Activated naive CD8-positive, alpha-beta T cell treated with anti-CD3 and anti-CD28 coated beads for 36 hours (primary cell): Measurements from ENCODE around the gene EPHA4. TPM values are rescaled to one million over a fixed set of nuclear protein-coding genes. Genes with fewer than 3 reads are reported as not detected.

Experiments used
- DNase-seq: peaks from one replicate; pipeline ENCODE4 v3.0.0; 2021
- H3K27ac Mint-ChIP-seq: one replicate; pipeline ENCODE4 v1.8.0; 2022; ENCODE audit warnings: mild to moderate bottlenecking, moderate library complexity, mixed read lengths
- H3K27me3 Mint-ChIP-seq: one replicate; pipeline ENCODE4 v1.8.0; 2022; ENCODE audit warnings: mild to moderate bottlenecking, mixed read lengths
- H3K36me3 Mint-ChIP-seq: one replicate; pipeline ENCODE4 v1.8.0; 2021; ENCODE audit warnings: mild to moderate bottlenecking, mixed read lengths
- H3K4me1 Mint-ChIP-seq: one replicate; pipeline ENCODE4 v1.8.0; 2021; ENCODE audit warnings: mixed read lengths
- H3K4me3 Mint-ChIP-seq: one replicate; pipeline ENCODE4 v1.8.0; 2022; ENCODE audit warnings: mild to moderate bottlenecking, moderate library complexity, mixed read lengths
- H3K9me3 Mint-ChIP-seq: one replicate; pipeline ENCODE4 v1.8.0; 2022; ENCODE audit warnings: mixed read lengths
- total RNA-seq, 2 experiments: library from RNA; stranded (reverse); gene quantifications; one replicate each; pipeline ENCODE4 v1.2.3, GENCODE V29; 2021

The EPHA4 gene
- under 1 TPM; 0.20 to 0.47 TPM for total RNA-seq

DNA sequence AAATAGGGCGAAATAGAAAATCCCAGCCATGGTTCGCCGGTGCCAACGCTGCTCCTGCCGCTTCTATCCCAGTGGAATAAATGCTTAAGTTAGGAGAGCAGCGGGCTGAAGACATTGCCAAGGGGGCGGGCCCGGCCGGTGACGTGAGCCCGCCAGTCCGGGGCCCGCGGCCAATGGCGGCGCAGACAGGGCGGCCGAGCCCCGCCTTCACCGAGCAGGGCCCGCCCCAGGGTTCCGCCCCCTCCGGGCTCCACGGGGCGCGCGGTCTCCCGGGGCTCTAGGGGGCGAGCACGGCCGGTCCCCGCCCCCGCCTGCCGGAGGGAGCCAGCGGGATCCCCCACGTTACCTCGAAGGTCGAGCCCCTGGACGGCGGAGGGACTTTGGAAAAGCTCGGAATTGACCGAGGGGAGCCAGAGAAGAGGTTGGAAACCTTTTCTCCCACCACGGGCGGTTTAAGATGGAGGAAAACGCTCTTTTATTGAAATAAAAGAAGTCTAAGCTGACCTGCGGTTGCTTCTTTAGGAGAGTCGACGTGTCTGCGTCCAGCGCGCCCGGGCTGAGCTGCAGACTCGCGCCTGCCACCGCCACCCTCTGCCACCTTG lies at the start of gene EPHA4:
EPHA4 (minus strand) TSS at position 86 of the 602 bp plus-strand sequence; CDS start at position 30, 56 bp downstream.
- Mint-ChIP-seq H3K9me3 (no peaks in the 10 kb centered on the region), H3K4me1 (peaks cover 22% of the 10 kb centered on the region), H3K27ac (no peak within 1 kb of the TSS), H3K36me3 (no peaks in the 10 kb centered on the region), H3K4me3 (peak within 1 kb of the TSS; percentile 77), H3K27me3 (peaks cover 83% of the 10 kb centered on the region)
- DNase-seq, result peak; percentile 85

DNA sequence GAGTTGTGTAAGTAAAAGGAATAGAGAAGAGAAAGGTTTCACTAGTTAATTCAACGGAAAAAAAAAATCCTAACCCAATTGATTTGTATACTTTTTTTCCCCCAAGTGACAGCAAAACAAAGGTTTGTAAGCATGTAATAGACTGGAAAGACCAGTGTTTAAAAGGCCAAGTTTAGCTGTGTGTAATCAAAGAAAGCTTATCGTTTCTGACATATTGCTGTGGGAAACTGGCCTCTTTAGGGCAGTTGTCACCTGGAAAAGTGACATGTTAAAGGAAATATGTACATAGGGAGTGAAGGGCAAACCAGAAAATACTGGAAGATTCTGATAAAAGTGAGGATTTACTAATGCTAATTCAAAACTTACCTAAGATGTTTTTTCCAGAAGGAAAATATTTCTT lies 45.9 kb upstream of the EPHA4 start:
- Mint-ChIP-seq H3K9me3 (no peaks in the 10 kb centered on the region), H3K4me3 (no peak overlapping the region), H3K27me3 (peaks cover 7% of the 10 kb centered on the region), H3K27ac (no peak overlapping the region), H3K4me1 (no peaks in the 10 kb centered on the region), H3K36me3 (no peaks in the 10 kb centered on the region)
- DNase-seq, result no peak

DNA sequence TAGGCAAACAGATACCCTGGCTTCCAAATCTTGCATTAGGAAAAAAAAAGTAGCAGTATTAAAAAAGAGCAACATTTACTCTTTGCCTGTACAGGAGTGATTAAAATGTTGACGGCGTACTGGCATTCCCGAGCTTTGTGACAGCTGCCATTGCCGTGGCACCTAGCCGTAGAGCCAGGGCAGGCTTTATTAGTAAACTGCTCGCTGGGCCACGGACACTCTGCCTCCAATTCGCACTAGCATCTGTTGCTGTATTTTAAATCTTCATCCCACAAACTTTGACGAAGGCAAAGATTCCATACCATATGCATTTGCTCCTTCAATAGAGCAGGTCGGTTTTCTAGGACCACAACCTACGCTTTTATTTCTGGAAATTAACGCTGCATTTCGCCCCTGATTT lies 44.5 kb upstream of the EPHA4 start:
- Mint-ChIP-seq H3K4me1 (no peaks in the 10 kb centered on the region), H3K36me3 (no peaks in the 10 kb centered on the region), H3K27ac (no peak overlapping the region), H3K9me3 (no peaks in the 10 kb centered on the region), H3K27me3 (peaks cover 10% of the 10 kb centered on the region), H3K4me3 (no peak overlapping the region)
- no peak for DNase-seq

DNA sequence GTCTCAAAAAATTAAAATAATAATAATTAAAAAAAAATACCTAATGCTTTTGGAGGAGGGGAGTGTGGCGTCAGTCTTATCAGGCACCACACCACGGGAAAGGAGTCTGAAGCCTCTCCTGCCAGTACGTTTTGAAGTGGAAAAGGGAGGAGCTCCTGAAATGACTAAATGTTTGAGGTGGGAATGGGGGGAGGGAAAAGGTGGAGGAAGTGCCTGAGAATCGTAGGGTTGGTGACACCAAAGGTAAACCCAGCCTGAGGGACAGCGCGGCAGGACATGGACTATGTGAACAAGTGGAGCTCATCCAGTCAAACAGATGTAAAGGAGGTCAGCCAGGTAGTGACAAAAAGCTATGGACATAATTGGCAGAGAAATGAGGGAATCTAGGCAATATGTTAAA lies 42.2 kb upstream of the EPHA4 start:
- Mint-ChIP-seq H3K4me3 (no peak overlapping the region), H3K9me3 (no peaks in the 10 kb centered on the region), H3K36me3 (no peaks in the 10 kb centered on the region), H3K27ac (no peak overlapping the region), H3K27me3 (peaks cover 8% of the 10 kb centered on the region), H3K4me1 (no peaks in the 10 kb centered on the region)
- DNase-seq, result no peak

DNA sequence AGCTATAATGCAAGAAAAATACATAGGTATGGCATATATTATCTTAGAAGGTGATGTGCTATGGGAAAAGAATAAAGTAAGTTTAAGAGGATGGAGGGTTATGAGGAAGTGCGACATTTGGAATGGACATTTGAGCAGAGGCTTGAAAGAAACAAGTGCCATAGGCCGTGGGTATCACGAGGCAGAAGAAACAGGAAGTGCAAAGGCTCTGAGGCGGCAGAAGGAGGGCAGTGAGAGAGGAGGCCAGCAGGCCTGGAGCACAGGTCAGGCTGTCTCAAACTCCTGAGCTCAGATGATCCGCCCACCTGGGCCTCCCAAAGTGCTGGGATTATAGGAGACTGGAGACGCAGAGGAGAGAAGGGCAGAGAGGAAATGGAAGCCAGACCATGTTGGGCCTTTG lies 40.7 kb upstream of the EPHA4 start:
- Mint-ChIP-seq H3K4me1 (no peaks in the 10 kb centered on the region), H3K27me3 (peaks cover 8% of the 10 kb centered on the region), H3K36me3 (no peaks in the 10 kb centered on the region), H3K4me3 (no peak overlapping the region), H3K9me3 (no peaks in the 10 kb centered on the region), H3K27ac (no peak overlapping the region)
- DNase-seq, result no peak

DNA sequence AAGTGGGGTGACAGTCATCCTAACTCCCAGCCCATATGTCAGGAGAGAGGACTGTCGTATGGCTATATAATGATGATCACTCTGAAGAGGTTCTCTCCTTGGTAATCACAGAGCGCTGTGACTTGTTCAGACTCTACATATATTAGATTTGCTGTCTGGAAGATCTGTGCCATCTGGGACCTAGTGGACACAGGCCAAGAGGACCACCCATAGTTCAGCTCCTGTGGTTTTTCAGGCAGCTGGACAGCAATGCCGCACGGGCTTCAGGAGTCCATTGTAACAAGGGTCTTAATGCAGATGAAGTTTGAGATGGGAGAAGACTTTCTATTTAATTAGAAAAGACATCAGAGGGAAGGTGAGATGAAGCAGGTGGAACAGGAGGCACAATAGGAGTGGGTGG lies 40.1 kb upstream of the EPHA4 start:
- no peaks in the 10 kb centered on the region for H3K4me1 Mint-ChIP-seq
- H3K9me3 Mint-ChIP-seq, result no peaks in the 10 kb centered on the region
- DNase-seq, result no peak
- H3K27me3 Mint-ChIP-seq, result peaks cover 8% of the 10 kb centered on the region
- H3K4me3 Mint-ChIP-seq, result no peak overlapping the region
- no peak overlapping the region for H3K27ac Mint-ChIP-seq
- H3K36me3 Mint-ChIP-seq, result no peaks in the 10 kb centered on the region

DNA sequence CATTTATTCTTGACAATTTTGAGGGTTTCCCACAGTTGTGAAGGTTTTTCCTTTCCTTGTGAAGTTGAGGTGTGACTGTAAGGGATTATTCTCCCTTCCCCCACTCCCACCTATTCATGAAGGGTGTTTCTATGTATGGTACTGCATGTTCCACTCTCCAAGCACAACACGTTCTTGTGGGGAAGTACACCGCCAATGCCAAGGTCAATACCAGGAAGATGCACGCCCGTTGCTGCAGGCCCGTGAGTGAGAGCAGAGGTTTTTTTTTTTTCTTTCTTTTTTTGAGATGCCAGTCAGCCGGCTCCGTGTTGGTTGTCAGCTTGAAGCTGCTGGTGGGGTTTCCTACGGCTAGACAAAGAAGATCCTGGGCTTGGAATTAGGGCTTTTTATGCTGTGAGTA lies 38.6 kb upstream of the EPHA4 start:
- H3K36me3 Mint-ChIP-seq, result no peaks in the 10 kb centered on the region
- no peaks in the 10 kb centered on the region for H3K4me1 Mint-ChIP-seq
- peaks cover 12% of the 10 kb centered on the region for H3K27me3 Mint-ChIP-seq
- no peak overlapping the region for H3K4me3 Mint-ChIP-seq
- H3K9me3 Mint-ChIP-seq, result no peaks in the 10 kb centered on the region
- DNase-seq, result no peak
- H3K27ac Mint-ChIP-seq, result no peak overlapping the region

DNA sequence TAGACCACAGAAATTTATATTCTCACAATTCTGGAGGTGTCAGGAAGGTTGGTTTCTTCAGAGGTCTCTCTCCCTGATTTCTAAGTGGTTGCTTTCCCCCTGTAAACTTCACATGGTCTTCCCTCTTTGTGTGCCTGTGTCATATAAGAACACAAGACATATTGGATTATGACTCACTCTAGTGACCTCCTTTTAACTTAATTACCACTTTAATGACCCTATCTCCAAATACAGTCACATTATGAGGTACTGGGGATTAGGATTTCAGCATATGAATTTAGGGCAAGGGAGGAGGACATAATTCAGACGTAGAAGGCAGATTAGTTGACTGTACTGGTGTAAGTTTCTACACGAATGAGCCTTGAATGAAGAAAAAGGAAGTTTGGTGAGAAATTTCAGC lies 38.2 kb upstream of the EPHA4 start:
- Mint-ChIP-seq H3K4me1 (no peaks in the 10 kb centered on the region), H3K27me3 (peaks cover 12% of the 10 kb centered on the region), H3K36me3 (no peaks in the 10 kb centered on the region), H3K9me3 (no peaks in the 10 kb centered on the region), H3K27ac (no peak overlapping the region), H3K4me3 (no peak overlapping the region)
- no peak for DNase-seq

DNA sequence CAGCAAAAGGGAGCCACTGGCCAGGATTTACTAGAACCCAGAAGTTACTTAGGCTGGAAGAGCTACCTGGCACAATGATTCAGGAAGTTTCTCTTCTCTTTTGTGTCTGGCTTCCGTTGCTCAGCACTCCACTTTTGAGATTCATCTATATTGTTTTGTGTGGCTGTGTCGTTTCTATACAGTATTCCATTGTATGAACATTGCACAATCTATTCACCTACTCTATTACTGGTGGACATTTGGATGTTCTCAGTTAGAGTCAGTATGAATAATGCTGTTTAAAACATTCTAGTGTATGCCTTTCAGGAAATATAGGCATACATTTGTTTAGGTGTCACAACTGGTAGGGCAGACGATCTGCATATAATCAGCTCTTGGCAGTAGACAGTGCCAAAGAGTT lies 36.3 kb upstream of the EPHA4 start:
- no peaks in the 10 kb centered on the region for H3K4me1 Mint-ChIP-seq
- peaks cover 13% of the 10 kb centered on the region for H3K27me3 Mint-ChIP-seq
- no peak overlapping the region for H3K4me3 Mint-ChIP-seq
- no peak for DNase-seq
- H3K9me3 Mint-ChIP-seq, result no peaks in the 10 kb centered on the region
- H3K36me3 Mint-ChIP-seq, result no peaks in the 10 kb centered on the region
- no peak overlapping the region for H3K27ac Mint-ChIP-seq

DNA sequence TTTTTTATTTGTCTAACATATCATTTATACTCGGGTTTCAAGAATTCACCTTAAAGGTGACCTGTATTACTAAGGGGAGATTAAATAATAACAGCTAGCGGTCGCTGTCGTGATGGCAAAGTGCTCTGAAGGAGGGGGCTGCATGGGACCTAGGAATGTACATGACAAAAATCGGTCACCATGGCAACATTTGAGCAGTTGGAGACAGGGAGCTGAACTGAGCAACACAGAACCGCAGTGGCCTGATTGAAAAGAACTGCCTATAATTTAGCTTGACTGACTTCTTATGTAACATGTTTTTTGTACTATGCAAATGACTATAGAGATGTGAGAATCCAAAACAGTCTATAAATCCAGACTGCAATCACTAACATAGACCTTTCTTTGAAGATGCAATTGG lies 34.3 kb upstream of the EPHA4 start:
- no peak for DNase-seq
- H3K27me3 Mint-ChIP-seq, result peaks cover 12% of the 10 kb centered on the region
- no peaks in the 10 kb centered on the region for H3K9me3 Mint-ChIP-seq
- no peak overlapping the region for H3K4me3 Mint-ChIP-seq
- H3K36me3 Mint-ChIP-seq, result no peaks in the 10 kb centered on the region
- no peaks in the 10 kb centered on the region for H3K4me1 Mint-ChIP-seq
- no peak overlapping the region for H3K27ac Mint-ChIP-seq

DNA sequence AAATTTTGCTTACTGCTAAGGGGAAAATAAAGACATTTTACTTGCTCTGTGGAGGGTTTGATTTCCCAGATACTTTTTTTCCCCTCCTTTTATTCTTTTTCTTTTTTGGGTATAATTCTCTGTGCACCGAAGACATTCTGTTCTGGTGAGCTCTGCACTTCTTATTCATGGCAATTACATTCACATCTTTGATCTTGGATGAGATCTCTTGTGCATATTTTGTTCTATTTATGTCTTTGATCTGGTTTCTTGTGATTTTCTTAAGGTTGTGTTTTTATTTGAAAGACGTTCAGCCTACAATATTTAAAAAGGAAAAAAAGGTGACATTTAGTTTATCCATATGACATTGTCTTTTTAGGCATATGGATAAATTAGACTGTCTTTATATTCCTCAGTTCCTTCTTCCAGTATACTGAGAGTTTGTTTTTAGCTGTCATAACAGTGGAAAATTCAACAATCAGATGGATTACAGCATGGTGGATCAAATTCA lies 33.7 kb upstream of the EPHA4 start:
- Mint-ChIP-seq H3K27me3 (peaks cover 8% of the 10 kb centered on the region), H3K27ac (no peak overlapping the region), H3K4me1 (no peaks in the 10 kb centered on the region), H3K9me3 (no peaks in the 10 kb centered on the region), H3K4me3 (no peak overlapping the region), H3K36me3 (no peaks in the 10 kb centered on the region)
- no peak for DNase-seq

DNA sequence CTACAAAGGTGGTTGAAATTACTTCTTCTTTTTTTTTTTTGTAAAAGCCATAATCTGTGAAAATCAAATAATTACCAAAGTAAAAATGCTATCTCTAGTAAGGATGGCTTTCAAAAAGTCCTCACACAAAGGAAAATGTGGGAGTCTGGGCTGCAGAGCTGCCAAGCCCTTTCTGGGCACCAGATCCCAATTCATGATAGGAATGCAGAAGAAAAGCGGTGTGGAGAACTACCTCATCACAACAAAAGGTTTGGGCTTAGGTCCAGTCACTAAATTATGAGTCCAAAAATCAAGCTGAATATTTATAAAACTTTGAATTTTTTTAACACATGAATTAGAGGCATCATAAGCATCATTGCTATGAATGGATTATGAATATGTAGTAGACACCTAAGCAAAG lies 30.8 kb upstream of the EPHA4 start:
- Mint-ChIP-seq H3K4me3 (no peak overlapping the region), H3K27me3 (peaks cover 13% of the 10 kb centered on the region), H3K27ac (no peak overlapping the region), H3K4me1 (no peaks in the 10 kb centered on the region), H3K9me3 (no peaks in the 10 kb centered on the region), H3K36me3 (no peaks in the 10 kb centered on the region)
- DNase-seq, result no peak

DNA sequence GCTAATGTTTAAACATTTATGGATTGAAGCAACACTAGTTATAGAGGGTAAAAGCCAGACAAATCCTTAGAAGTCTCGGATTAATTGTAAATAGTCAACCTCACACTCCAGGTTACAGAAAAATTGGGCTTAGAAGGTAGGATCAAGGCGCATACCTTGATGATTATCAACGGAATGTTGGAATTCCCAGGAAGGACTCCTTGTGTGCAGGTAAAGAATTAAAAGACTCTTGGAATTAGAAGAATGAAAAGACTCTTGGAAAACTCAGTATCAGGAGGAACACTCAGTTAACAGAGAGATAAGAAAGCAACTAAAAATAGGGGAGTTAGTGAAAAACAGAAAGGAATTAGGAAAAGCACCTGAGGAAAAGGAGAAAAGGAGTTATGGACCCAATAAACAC lies 29.3 kb upstream of the EPHA4 start:
- DNase-seq, result no peak
- Mint-ChIP-seq H3K4me1 (no peaks in the 10 kb centered on the region), H3K9me3 (no peaks in the 10 kb centered on the region), H3K4me3 (no peak overlapping the region), H3K36me3 (no peaks in the 10 kb centered on the region), H3K27ac (no peak overlapping the region), H3K27me3 (peaks cover 10% of the 10 kb centered on the region)

DNA sequence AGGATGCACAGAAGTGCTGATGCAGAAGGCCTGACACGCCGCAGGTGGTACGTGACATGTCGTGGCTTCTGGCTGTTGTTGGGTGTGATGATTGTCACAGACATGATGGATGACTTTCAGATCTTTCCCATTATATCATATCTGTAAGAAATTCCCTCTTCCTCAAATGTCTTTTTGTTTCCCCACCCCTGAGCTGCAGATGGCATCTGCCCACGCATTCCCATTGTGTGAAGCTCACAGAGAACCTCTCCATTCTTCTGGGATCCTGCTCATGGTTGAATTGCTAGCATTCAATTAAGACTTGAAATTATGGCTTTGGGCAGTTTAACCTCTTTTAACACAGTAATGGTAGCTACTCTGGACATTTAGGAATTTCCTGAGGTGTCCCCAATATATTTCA lies 28.3 kb upstream of the EPHA4 start:
- Mint-ChIP-seq H3K27ac (no peak overlapping the region), H3K4me3 (no peak overlapping the region), H3K27me3 (peaks cover 9% of the 10 kb centered on the region), H3K9me3 (no peaks in the 10 kb centered on the region), H3K36me3 (no peaks in the 10 kb centered on the region), H3K4me1 (no peaks in the 10 kb centered on the region)
- DNase-seq, result no peak

DNA sequence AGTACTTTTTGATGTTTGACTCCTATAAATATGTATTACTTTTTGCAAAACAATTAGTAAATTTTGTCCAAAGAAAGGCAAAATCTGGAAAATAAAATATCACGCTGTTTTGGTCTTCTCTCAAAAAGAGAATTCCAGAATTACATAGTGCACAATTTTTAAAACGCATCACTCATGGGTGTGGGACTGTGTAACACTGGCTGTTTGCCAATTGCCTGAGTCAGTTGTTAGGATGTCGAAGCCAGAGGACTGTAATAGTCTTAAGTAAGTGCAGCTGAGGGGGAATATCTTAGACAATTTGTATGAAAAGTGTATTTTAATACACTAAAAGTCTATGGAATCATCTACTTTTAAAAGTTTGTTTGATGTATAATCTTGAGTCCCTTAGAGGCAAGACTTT lies 24.1 kb upstream of the EPHA4 start:
- Mint-ChIP-seq H3K9me3 (no peaks in the 10 kb centered on the region), H3K27me3 (peaks cover 6% of the 10 kb centered on the region), H3K27ac (no peak overlapping the region), H3K4me3 (no peak overlapping the region), H3K36me3 (no peaks in the 10 kb centered on the region), H3K4me1 (no peaks in the 10 kb centered on the region)
- no peak for DNase-seq

DNA sequence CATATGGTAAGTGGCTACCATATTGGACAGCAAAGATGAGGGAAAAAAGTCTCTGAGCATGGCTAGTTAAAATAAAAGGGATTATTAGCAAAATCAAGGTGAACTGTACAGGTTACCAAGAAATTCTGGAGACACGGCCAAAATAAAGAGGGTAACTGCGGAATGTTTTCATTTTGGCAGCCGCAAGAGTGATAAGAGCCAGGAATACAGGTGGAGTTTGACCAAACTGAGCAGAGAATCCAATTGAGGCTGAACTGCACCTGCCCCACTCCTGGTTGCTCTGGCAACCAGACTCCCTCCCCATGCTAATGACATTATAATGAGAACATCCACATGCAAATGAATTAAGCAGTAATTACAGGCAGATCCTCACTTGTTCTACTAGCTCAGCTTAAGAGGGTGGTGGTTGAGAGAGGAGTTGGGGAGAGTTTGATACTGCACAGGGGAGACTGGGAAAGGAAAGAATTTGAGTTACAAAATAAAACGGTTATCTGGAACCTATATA lies 18.8 kb upstream of the EPHA4 start:
- Mint-ChIP-seq H3K4me3 (no peak overlapping the region), H3K9me3 (no peaks in the 10 kb centered on the region), H3K4me1 (no peaks in the 10 kb centered on the region), H3K27ac (no peak overlapping the region), H3K27me3 (peaks cover 16% of the 10 kb centered on the region), H3K36me3 (no peaks in the 10 kb centered on the region)
- no peak for DNase-seq
